Measurements from ENCODE around the gene SUCLG1. TPM values are rescaled to one million over a fixed set of nuclear protein-coding genes. Genes with fewer than 3 reads are reported as not detected.
A peak's percentile ranks its signal among the peaks of the same experiment; 100 is the strongest.

Gene SUCLG1
- total and polyA plus RNA-seq, 2 of the 4 experiments (the other 2 are of a cell fraction), result 50.5 to 52.7 TPM

- Histone ChIP-seq H4K8ac (ENCODE audit: low read depth in 2 of 2, low read length in 2 of 2) (no peak overlapping the region), H2AK5ac (ENCODE audit: low read depth, low read length) (no peak overlapping the region), H3K18ac (ENCODE audit: low read depth, low read length) (peak overlapping the region; percentile 8; the same call in 1 of the 2 replicates), H3K9ac (ENCODE audit: low read depth, low read length) (no peak overlapping the region), H3K4ac (ENCODE audit: low read depth, low read length) (no peak overlapping the region), H2AFZ (replicated peaks; ENCODE audit: low read length, poor library complexity) (no peak overlapping the region), H2BK20ac (ENCODE audit: low read depth, low read length) (no peak overlapping the region), H4K5ac (ENCODE audit: low read depth, low read length) (no peak overlapping the region; the same call in 1 of the 2 replicates), H2BK5ac (ENCODE audit: low read depth, low read length, poor library complexity, severe bottlenecking) (no peak overlapping the region), H3K56ac (ENCODE audit: extremely low read depth, insufficient read depth, low read length) (no peak overlapping the region), H3K27ac (ENCODE audit: insufficient read depth, low read length) (no peak overlapping the region), H3K9me3 (ENCODE audit: control insufficient read depth, insufficient read depth, low read length) (no peaks in the 10 kb centered on the region), H3K27me3 (ENCODE audit: control insufficient read depth, insufficient read depth, low read length) (no peaks in the 10 kb centered on the region), H2BK15ac (ENCODE audit: low read depth, low read length) (0 out of 3 replicates have a peak overlapping the region, but pooled peaks have one; percentile 47), H3K36me3 (ENCODE audit: control insufficient read depth, insufficient read depth, low read length) (no peaks in the 10 kb centered on the region), H3K4me1 (ENCODE audit: control insufficient read depth, insufficient read depth, low read length) (peaks cover 4% of the 10 kb centered on the region), H3K23ac (ENCODE audit: low read depth, low read length) (no peak overlapping the region), H2BK120ac (ENCODE audit: low read depth, low read length) (peak overlapping the region; percentile 3; the same call in 1 of the 2 replicates), H4K91ac (ENCODE audit: insufficient read depth, low read depth, low read length) (no peak overlapping the region), H4K20me1 (ENCODE audit: insufficient read depth, low read length) (no peaks in the 10 kb centered on the region), H3K4me3 (ENCODE audit: insufficient read depth, low read depth, low read length) (no peak overlapping the region), H3K9me1 (ENCODE audit: insufficient read depth, low read length) (peaks cover 2% of the 10 kb centered on the region; the same call in 1 of the 2 replicates), H2AK9ac (replicated peaks; ENCODE audit: low read depth, low read length, poor library complexity) (no peak overlapping the region), H3K79me1 (ENCODE audit: low read depth in 1 of 2, low read length in 2 of 2) (no peaks in the 10 kb centered on the region), H3K14ac (replicated peaks; ENCODE audit: low read depth, low read length) (no peak overlapping the region; the same call in 1 of the 2 replicates), H3K4me2 (ENCODE audit: low read depth, low read length) (peak overlapping the region; percentile 9; the same call in 1 of the 2 replicates)
- intact Hi-C loops (cut with micrococcal nuclease), result no loop called here
- no TSS peak for BruUV-seq (replicated peaks)
- ATAC-seq (ENCODE audit: low read depth), result peak; percentile 63
- CTCF ChIA-PET, result no interaction called here
- POLR2A ChIA-PET (ENCODE audit: unreplicated experiment), result no interaction called here
- in situ Hi-C loops (cut with MboI; ENCODE audit: low sequenced_read_pairs), result loop anchor here (25.0 kb wide), 1 partner anchor 800 kb away; no protein-coding TSS in a partner anchor
- peak; percentile 56 for DNase-seq
- 0% methylated on average over 1 of the region's 3 CpGs; no CpG with 5 or more reads in 1 of the 2 experiments for WGBS, 2 experiments (ENCODE audit: extremely low coverage in 2 of 2, insufficient read length in 1 of 2)
- TF ChIP-seq RFX5 (IDR thresholded peaks at IDR 0.05; ENCODE audit: low read depth, low read length) (no peak), MXI1 (IDR thresholded peaks at IDR 0.05; ENCODE audit: borderline replicate concordance, low read depth, low read length) (0 out of 2 replicates have a peak, but pooled peaks have one; percentile 46), CEBPB (IDR thresholded peaks at IDR 0.05; ENCODE audit: low read depth, low read length) (peak; percentile 5; the same call in 1 of the 2 replicates)
- TF ChIP-seq, protein P1, sequence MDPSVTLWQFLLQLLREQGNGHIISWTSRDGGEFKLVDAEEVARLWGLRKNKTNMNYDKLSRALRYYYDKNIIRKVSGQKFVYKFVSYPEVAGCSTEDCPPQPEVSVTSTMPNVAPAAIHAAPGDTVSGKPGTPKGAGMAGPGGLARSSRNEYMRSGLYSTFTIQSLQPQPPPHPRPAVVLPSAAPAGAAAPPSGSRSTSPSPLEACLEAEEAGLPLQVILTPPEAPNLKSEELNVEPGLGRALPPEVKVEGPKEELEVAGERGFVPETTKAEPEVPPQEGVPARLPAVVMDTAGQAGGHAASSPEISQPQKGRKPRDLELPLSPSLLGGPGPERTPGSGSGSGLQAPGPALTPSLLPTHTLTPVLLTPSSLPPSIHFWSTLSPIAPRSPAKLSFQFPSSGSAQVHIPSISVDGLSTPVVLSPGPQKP (IDR thresholded peaks at IDR 0.05; ENCODE audit: borderline replicate concordance, low read depth, low read length), result no peak
- dilution Hi-C loops (cut with HindIII; ENCODE audit: low sequenced_read_pairs, unreplicated experiment), result no loop called here
Measured at GRCh38 chr2:84487298-84487996, 28.4 kb upstream of the SUCLG1 start.

All from IMR-90 (cell line).